Measurements from ENCODE around the gene RWDD2A. TPM values are rescaled to one million over a fixed set of nuclear protein-coding genes. Genes with fewer than 3 reads are reported as not detected.

RWDD2A gene
- 1.8 and 2.9 TPM in 2 replicates for total RNA-seq

DNA sequence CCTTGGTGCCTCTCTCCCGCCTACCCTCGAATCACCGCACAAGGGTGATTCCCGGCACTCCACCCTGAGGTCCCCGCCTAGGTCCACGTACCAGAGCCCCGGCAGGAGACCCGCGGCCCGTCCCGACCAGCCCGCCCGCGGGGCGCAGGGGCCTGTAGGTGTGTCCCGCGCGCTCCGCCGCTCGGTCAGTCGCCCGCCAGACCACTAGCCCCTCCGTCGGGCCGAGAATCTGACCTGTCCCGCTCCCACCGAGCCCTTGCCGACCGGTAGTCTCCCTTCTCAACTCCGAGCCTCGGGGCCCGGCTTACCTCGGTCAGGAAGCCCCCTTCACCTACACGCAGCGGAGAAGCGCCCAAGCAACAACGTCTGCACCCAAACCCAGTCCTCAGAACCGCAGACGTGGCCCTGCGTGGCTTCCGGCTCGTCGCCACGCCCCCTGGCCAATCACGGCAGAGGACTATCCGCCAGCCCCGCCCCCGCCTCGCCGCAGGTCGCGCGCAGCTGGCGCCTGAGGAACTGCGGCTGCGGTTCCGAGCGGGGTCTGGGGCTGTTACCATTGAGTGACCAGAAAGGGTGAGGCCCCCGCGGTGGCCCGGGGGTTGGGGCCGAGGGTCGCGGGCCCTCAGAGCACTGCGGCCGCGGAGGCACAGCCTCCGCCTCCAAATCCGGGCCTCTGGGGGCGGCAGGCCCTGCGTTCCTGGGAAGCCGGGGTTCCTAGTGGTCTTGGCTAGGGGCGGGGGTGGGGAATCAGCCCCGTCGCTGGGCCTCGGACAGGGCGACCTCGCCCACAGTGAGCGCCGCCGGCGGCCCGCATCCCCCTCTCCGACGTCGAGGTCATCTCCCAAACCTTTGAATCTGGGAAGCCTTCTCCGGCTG, at the start of gene RWDD2A, which contains the start of gene PGM3:
RWDD2A (plus strand) TSS at position 487 of the 876 bp plus-strand sequence. CDS start 1,095 bp downstream, outside the sequence.
PGM3 (minus strand) TSS at position 395 of the 876 bp plus-strand sequence. CDS start 2,253 bp downstream, outside the sequence.
- H3K27me3 ChIP-seq (ENCODE audit: control insufficient read depth, insufficient read depth, low read length), result no peaks in the 10 kb centered on the region
- TF ChIP-seq, protein P1, sequence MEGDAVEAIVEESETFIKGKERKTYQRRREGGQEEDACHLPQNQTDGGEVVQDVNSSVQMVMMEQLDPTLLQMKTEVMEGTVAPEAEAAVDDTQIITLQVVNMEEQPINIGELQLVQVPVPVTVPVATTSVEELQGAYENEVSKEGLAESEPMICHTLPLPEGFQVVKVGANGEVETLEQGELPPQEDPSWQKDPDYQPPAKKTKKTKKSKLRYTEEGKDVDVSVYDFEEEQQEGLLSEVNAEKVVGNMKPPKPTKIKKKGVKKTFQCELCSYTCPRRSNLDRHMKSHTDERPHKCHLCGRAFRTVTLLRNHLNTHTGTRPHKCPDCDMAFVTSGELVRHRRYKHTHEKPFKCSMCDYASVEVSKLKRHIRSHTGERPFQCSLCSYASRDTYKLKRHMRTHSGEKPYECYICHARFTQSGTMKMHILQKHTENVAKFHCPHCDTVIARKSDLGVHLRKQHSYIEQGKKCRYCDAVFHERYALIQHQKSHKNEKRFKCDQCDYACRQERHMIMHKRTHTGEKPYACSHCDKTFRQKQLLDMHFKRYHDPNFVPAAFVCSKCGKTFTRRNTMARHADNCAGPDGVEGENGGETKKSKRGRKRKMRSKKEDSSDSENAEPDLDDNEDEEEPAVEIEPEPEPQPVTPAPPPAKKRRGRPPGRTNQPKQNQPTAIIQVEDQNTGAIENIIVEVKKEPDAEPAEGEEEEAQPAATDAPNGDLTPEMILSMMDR (IDR thresholded peaks at IDR 0.05; ENCODE audit: insufficient read depth, low read length, severe bottlenecking), result no peak
- DNase-seq (ENCODE audit: low read depth) (peak; percentile 74), FAIRE-seq (no peak)
- H3K4me3 ChIP-seq (ENCODE audit: low read depth, low read length), result peak within 1 kb of the TSS; percentile 87
- H3K36me3 ChIP-seq (ENCODE audit: control insufficient read depth, insufficient read depth, low read length), result peaks cover 3% of the 10 kb centered on the region

DNA sequence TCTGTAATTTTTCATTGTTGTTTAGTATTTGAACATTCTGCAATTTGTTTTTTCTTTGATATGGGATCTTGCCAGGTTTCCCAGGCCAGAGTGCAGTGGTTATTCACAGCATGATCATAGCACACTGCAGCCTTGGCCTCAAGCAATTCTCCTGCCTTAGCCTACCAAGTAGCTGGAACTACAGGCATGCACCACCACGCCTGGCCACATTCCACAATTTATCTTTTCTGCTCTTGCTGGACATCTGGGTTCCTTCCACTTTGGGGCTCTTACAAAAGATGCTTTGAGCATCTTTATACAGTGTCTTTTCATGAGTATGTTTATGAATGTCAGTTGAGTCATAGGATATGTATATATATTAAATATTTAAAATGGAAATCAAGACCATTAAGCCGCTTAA, 42.0 kb upstream of the RWDD2A start:
- DNase-seq (ENCODE audit: low read depth) (no peak), FAIRE-seq (no peak)
- Histone ChIP-seq H3K4me3 (ENCODE audit: low read depth, low read length) (no peak overlapping the region), H3K27me3 (ENCODE audit: control insufficient read depth, insufficient read depth, low read length) (no peaks in the 10 kb centered on the region), H3K36me3 (ENCODE audit: control insufficient read depth, insufficient read depth, low read length) (peaks cover 4% of the 10 kb centered on the region)
- TF ChIP-seq, protein P1 (IDR thresholded peaks at IDR 0.05; ENCODE audit: insufficient read depth, low read length, severe bottlenecking), result no peak

DNA sequence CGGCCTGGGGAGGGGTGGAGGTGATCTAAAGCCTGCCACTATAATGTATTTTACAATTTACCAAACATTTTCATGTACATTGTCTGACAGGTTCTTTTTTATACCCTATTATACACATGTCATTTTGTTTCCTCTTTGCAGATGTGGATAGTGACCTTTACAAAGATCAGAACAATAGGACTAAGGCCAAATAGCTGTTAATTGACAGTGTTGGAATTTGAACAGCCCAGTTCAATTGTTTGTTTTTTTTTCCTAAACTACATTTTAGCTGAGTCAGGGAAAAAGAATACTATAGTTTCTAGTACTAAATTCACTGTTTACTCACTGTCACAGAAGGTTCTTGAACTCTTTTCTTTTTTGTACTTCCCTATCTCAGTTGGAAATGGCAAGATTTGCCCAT, 40.2 kb upstream of the RWDD2A start:
- Histone ChIP-seq H3K27me3 (ENCODE audit: control insufficient read depth, insufficient read depth, low read length) (no peaks in the 10 kb centered on the region), H3K36me3 (ENCODE audit: control insufficient read depth, insufficient read depth, low read length) (peaks cover 4% of the 10 kb centered on the region), H3K4me3 (ENCODE audit: low read depth, low read length) (no peak overlapping the region)
- FAIRE-seq, result no peak
- TF ChIP-seq, protein P1 (IDR thresholded peaks at IDR 0.05; ENCODE audit: insufficient read depth, low read length, severe bottlenecking), result no peak
- no peak for DNase-seq (ENCODE audit: low read depth)

DNA sequence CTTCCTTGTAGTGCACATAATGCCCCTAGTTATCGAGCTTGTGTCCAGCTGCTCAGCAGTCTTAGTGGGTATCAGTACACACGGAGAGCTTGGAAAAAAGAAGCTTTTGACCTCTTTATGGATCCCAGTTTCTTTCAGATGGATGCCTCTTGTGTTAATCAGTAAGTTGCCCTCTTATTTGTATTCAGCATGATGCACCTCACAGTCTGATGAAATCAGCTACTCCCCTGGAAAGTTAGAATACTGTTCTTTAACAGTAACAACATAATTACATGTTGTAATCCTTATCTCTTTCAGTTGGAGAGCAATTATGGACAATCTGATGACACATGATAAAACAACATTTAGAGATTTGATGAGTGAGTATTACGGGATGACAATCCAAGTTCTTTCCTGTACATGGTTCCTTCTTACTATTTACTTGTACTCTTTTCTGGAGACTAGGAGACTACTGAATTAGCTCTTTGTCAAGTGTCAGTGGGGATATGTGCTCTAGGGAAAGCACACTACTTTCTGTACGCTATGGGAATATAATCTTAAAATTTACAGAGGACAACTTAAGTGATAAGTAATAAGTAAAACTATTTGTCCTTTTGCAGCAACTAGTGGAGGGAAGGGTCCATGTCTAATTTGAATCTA, 39.2 kb upstream of the RWDD2A start:
- no peaks in the 10 kb centered on the region for H3K27me3 ChIP-seq (ENCODE audit: control insufficient read depth, insufficient read depth, low read length)
- FAIRE-seq, result no peak
- DNase-seq (ENCODE audit: low read depth), result no peak
- TF ChIP-seq, protein P1 (IDR thresholded peaks at IDR 0.05; ENCODE audit: insufficient read depth, low read length, severe bottlenecking), result no peak
- peaks cover 5% of the 10 kb centered on the region for H3K36me3 ChIP-seq (ENCODE audit: control insufficient read depth, insufficient read depth, low read length)
- no peak overlapping the region for H3K4me3 ChIP-seq (ENCODE audit: low read depth, low read length)

DNA sequence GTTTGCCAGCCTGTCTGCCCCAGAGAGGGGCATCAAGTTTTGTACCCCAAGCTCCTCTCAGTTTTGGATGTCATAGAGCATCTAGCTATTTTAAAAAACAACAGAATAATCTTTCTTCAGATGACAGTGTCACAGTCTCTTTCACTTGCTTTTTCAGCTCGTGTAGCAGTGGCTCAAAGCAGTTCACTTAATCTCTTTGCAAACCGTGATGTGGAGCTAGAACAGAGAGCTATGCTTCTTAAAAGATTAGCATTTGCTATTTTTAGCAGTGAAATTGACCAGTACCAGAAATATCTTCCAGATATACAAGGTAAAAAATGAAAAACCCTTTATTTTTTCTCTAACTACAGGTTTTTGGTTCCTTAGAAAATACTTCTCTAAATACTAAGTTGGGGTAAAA, 37.4 kb upstream of the RWDD2A start:
- Histone ChIP-seq H3K27me3 (ENCODE audit: control insufficient read depth, insufficient read depth, low read length) (no peaks in the 10 kb centered on the region), H3K36me3 (ENCODE audit: control insufficient read depth, insufficient read depth, low read length) (peaks cover 8% of the 10 kb centered on the region)
- TF ChIP-seq, protein P1 (IDR thresholded peaks at IDR 0.05; ENCODE audit: insufficient read depth, low read length, severe bottlenecking), result no peak

More for the DNA sequence above, 37.4 kb upstream of the RWDD2A start:
- no peak for FAIRE-seq
- no peak overlapping the region for H3K4me3 ChIP-seq (ENCODE audit: low read depth, low read length)
- no peak for DNase-seq (ENCODE audit: low read depth)

Data from bronchial epithelial cell (primary cell).